Ammon's horn (tissue), 1 donor: ENCODE results near the gene SRSF10.
"Not testable (repeated sequence)": the region's sequence is repeated elsewhere in the genome, so short reads cannot be mapped to it uniquely, and the experiment has no call there.

Experiments used
- DNase-seq: peaks from one replicate; pipeline ENCODE4 v3.0.0-alpha.2; 2016; ENCODE audit warnings: low spot score

SRSF10 gene

GRCh38 chr1:23979881-23980727, at the start of gene SRSF10:
Gene SRSF10, minus strand, starts transcription at chr1:23980327. Its CDS starts 72 bp downstream, at chr1:23980255.
- DNase-seq = peak; percentile 99

GRCh38 chr1:24027838-24028468, 47.8 kb upstream of the SRSF10 start:
- DNase-seq = peak; percentile 27

GRCh38 chr1:24022581-24023361, 42.6 kb upstream of the SRSF10 start:
- no peak for DNase-seq

GRCh38 chr1:24021403-24022266, 41.5 kb upstream of the SRSF10 start:
- DNase-seq = no peak

GRCh38 chr1:24020470-24020869, 40.3 kb upstream of the SRSF10 start:
- no peak for DNase-seq

- DNase-seq = no peak
Observed at GRCh38 chr1:24020025-24020424, 39.9 kb upstream of the SRSF10 start.

- peak; percentile 78 for DNase-seq
Observed at GRCh38 chr1:24018611-24019580, 38.8 kb upstream of the SRSF10 start.

- DNase-seq = no peak
Observed at GRCh38 chr1:24015221-24016210, 35.4 kb upstream of the SRSF10 start.

- not testable (repeated sequence) for DNase-seq
Observed at GRCh38 chr1:24012878-24013277, 32.8 kb upstream of the SRSF10 start.

- DNase-seq = no peak
Observed at GRCh38 chr1:24010650-24011049, 30.5 kb upstream of the SRSF10 start.

- no peak for DNase-seq
Observed at GRCh38 chr1:24009406-24009805, 29.3 kb upstream of the SRSF10 start.

GRCh38 chr1:24008574-24009184, 28.6 kb upstream of the SRSF10 start:
- DNase-seq = not testable (repeated sequence)

- DNase-seq = no peak
Observed at GRCh38 chr1:24007079-24007478, 27.0 kb upstream of the SRSF10 start.

- no peak for DNase-seq
Observed at GRCh38 chr1:24005163-24005562, 25.0 kb upstream of the SRSF10 start.

- DNase-seq = no peak
Observed at GRCh38 chr1:24004132-24004531, 24.0 kb upstream of the SRSF10 start.

- DNase-seq = no peak
Observed at GRCh38 chr1:24003331-24003972, 23.3 kb upstream of the SRSF10 start.

- DNase-seq = no peak
Observed at GRCh38 chr1:24002695-24003094, 22.6 kb upstream of the SRSF10 start.

GRCh38 chr1:23999156-23999671, 19.1 kb upstream of the SRSF10 start:
- no peak for DNase-seq
